Right atrium auricular region (tissue), 2 donors: ENCODE data around the gene ITGB5. TPM values are rescaled to one million over a fixed set of nuclear protein-coding genes. Genes with fewer than 3 reads are reported as not detected.

Experiments
- DNase-seq: peaks from one replicate; pipeline ENCODE4 v3.0.0-alpha.2; 2019; ENCODE audit warnings: low spot score
- H3K27ac ChIP-seq, 2 donors: fragments of 200-600 bp; sonication (generic); 1 replicate in 1 of 2; 2 replicates in 1 of 2; pipeline ENCODE4 v1.5.1; 2016 to 2019
- H3K27me3 ChIP-seq, 2 donors: fragments of 200-600 bp; sonication (generic); one replicate each; pipeline versions ENCODE4 v1.5.1 to v1.6.0; 2017 to 2019
- H3K36me3 ChIP-seq: fragments of 200-600 bp; sonication (generic); one replicate; pipeline ENCODE4 v1.5.1; 2016
- H3K4me1 ChIP-seq, 2 donors: fragments of 200-600 bp; sonication (generic); one replicate each; pipeline versions ENCODE4 v1.5.1 to v1.6.0; 2017 to 2019
- H3K4me3 ChIP-seq, 2 donors: fragments of 200-600 bp; sonication (generic); 1 replicate in 1 of 2; 2 replicates in 1 of 2; pipeline ENCODE4 v1.5.1; 2017 to 2019; ENCODE audit warnings: mild to moderate bottlenecking in 1 of 2, moderate library complexity in 1 of 2
- H3K9me3 ChIP-seq, 2 donors: fragments of 200-600 bp; sonication (generic); one replicate each; pipeline ENCODE4 v1.5.1; 2019
- CTCF ChIP-seq, 2 donors: fragments of 200-600 bp; sonication (generic); IDR thresholded peaks; one replicate each; pipeline ENCODE4 v1.5.1; 2019; ENCODE audit warnings: antibody characterized with exemption in 2 of 2
- total RNA-seq, 2 donors: library from RNA; depleted of rRNA; stranded (reverse); fragments of >200 nt; gene quantifications; one replicate each; pipeline ENCODE4 v1.1.0, GENCODE V29; 2016

The ITGB5 gene
- total RNA-seq, 2 donors from 2014 or later = 84.0 to 182 TPM

- H3K4me1 ChIP-seq = peaks cover 0 to 87% of the 10 kb centered on the region in 2 donors
- peak overlapping the region; percentile 77 to 86 for H3K27ac ChIP-seq
- peaks cover 5% of the 10 kb centered on the region for H3K36me3 ChIP-seq
- no peak overlapping the region for H3K4me3 ChIP-seq
- TF ChIP-seq CTCF (IDR thresholded peaks at IDR 0.05) = no peak
- H3K27me3 ChIP-seq = no peaks in the 10 kb centered on the region
- no peaks in the 10 kb centered on the region for H3K9me3 ChIP-seq
- DNase-seq = no peak
Observed at GRCh38 chr3:124773351-124774326, 113.5 kb downstream of the ITGB5 start.

- peaks cover 0 to 77% of the 10 kb centered on the region in 2 donors for H3K4me1 ChIP-seq
- H3K27me3 ChIP-seq = no peaks in the 10 kb centered on the region
- peak overlapping the region; percentile 77 to 86 for H3K27ac ChIP-seq
- H3K9me3 ChIP-seq = no peaks in the 10 kb centered on the region
- peak; percentile 82 for DNase-seq
- no peak overlapping the region for H3K4me3 ChIP-seq
- H3K36me3 ChIP-seq = peaks cover 16% of the 10 kb centered on the region
- TF ChIP-seq CTCF (IDR thresholded peaks at IDR 0.05) = no peak
Observed at GRCh38 chr3:124772081-124772831, 114.9 kb downstream of the ITGB5 start.

GRCh38 chr3:124771083-124771445, 116.1 kb downstream of the ITGB5 start:
- Histone ChIP-seq H3K4me3 (no peak overlapping the region), H3K27me3 (no peaks in the 10 kb centered on the region), H3K9me3 (no peaks in the 10 kb centered on the region), H3K4me1 (peaks cover 0 to 71% of the 10 kb centered on the region in 2 donors), H3K27ac (peak overlapping the region; percentile 77 to 86), H3K36me3 (peaks cover 28% of the 10 kb centered on the region)
- DNase-seq = no peak
- TF ChIP-seq CTCF (IDR thresholded peaks at IDR 0.05) = no peak

GRCh38 chr3:124770336-124771082, 116.7 kb downstream of the ITGB5 start:
- Histone ChIP-seq H3K4me3 (no peak overlapping the region), H3K27ac (peak overlapping the region; percentile 77 to 86), H3K36me3 (peaks cover 33% of the 10 kb centered on the region), H3K9me3 (no peaks in the 10 kb centered on the region), H3K4me1 (peaks cover 0 to 66% of the 10 kb centered on the region in 2 donors), H3K27me3 (no peaks in the 10 kb centered on the region)
- TF ChIP-seq CTCF (IDR thresholded peaks at IDR 0.05) = no peak
- no peak for DNase-seq

GRCh38 chr3:124769462-124769861, 117.7 kb downstream of the ITGB5 start:
- H3K4me3 ChIP-seq = no peak overlapping the region
- H3K36me3 ChIP-seq = peaks cover 44% of the 10 kb centered on the region
- H3K4me1 ChIP-seq = peaks cover 0 to 55% of the 10 kb centered on the region in 2 donors
- TF ChIP-seq CTCF (IDR thresholded peaks at IDR 0.05) = no peak
- no peaks in the 10 kb centered on the region for H3K9me3 ChIP-seq
- no peak for DNase-seq
- peak overlapping the region in 1 of 2 donors; percentile 77 for H3K27ac ChIP-seq
- no peaks in the 10 kb centered on the region for H3K27me3 ChIP-seq
